Gastrocnemius medialis (tissue), 4 donors: ENCODE measurements around the gene MNAT1.

Source experiments
- POLR2A ChIP-seq, 2 donors: fragments of 450-650 bp; IDR thresholded peaks; one replicate each; pipeline ENCODE4 v1.6.1; 2017; ENCODE audit warnings: antibody characterized with exemption in 2 of 2, mild to moderate bottlenecking in 2 of 2, moderate library complexity in 2 of 2
- TF ChIP-seq, protein P1 (sequence below), 5 experiments: fragments of 450-650 bp in 3 of 5; fragments of 200-600 bp in 2 of 5; sonication (generic) in 2 of 5; IDR thresholded peaks in 4 of 5; conservative IDR thresholded peaks in 1 of 5; 1 replicate in 4 of 5; 2 replicates in 1 of 5; pipeline ENCODE4 v1.5.1; 2016 to 2019; ENCODE audit warnings: antibody characterized with exemption in 5 of 5, mild to moderate bottlenecking in 3 of 5, moderate library complexity in 3 of 5

DNA sequence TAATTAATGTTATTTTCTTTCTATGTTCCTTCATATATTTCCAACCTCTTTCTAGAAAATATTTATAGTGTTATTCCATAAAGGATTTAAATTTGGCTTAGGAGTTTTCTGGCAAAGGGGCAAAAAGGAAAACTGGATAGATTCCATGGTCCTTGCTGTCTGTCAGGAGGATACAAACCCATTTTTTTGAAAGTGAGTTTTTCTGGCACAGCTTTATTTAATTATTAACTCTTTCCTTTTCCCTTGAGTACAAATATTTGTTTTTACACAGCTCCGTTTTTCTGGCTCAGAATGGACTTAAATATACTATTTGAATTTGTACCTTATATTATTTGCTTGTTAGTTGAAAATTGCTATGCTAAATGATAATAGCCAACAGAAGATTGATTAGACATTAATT is 56.3 kb downstream of the MNAT1 start:
- TF ChIP-seq, protein P1, sequence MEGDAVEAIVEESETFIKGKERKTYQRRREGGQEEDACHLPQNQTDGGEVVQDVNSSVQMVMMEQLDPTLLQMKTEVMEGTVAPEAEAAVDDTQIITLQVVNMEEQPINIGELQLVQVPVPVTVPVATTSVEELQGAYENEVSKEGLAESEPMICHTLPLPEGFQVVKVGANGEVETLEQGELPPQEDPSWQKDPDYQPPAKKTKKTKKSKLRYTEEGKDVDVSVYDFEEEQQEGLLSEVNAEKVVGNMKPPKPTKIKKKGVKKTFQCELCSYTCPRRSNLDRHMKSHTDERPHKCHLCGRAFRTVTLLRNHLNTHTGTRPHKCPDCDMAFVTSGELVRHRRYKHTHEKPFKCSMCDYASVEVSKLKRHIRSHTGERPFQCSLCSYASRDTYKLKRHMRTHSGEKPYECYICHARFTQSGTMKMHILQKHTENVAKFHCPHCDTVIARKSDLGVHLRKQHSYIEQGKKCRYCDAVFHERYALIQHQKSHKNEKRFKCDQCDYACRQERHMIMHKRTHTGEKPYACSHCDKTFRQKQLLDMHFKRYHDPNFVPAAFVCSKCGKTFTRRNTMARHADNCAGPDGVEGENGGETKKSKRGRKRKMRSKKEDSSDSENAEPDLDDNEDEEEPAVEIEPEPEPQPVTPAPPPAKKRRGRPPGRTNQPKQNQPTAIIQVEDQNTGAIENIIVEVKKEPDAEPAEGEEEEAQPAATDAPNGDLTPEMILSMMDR (IDR thresholded peaks at IDR 0.05 in 4 of 5, conservative IDR thresholded peaks at IDR 0.05 in 1 of 5), result no peak
- TF ChIP-seq POLR2A (IDR thresholded peaks at IDR 0.05), result no peak
